ENCODE results near the gene MTHFD1. TPM values are rescaled to one million over a fixed set of nuclear protein-coding genes. Genes with fewer than 3 reads are reported as not detected.

Gene MTHFD1
- total RNA-seq, 1 donor from 2014 or later, result 47.1 TPM

GRCh38 chr14:64491637-64492036 is 103.5 kb downstream of the MTHFD1 start:
- no peak for DNase-seq
- Histone ChIP-seq H3K36me3 (peaks cover 31% of the 10 kb centered on the region), H3K4me1 (no peaks in the 10 kb centered on the region), H3K9me3 (no peaks in the 10 kb centered on the region), H3K4me3 (no peak overlapping the region), H3K27ac (no peak overlapping the region), H3K27me3 (no peaks in the 10 kb centered on the region)
- TF ChIP-seq CTCF (IDR thresholded peaks at IDR 0.05), result no peak
- intact Hi-C loops (cut with DNase I), result no loop called here
- ATAC-seq, result no peak

- no peak overlapping the region for H3K4me3 ChIP-seq
- H3K9me3 ChIP-seq, result no peaks in the 10 kb centered on the region
- no peak overlapping the region for H3K27ac ChIP-seq
- DNase-seq (no peak), ATAC-seq (no peak)
- no peaks in the 10 kb centered on the region for H3K27me3 ChIP-seq
- no peaks in the 10 kb centered on the region for H3K4me1 ChIP-seq
- TF ChIP-seq CTCF (IDR thresholded peaks at IDR 0.05), result no peak
- H3K36me3 ChIP-seq, result peaks cover 18% of the 10 kb centered on the region
- intact Hi-C loops (cut with DNase I), result no loop called here
These were observed 105.3 kb downstream of the MTHFD1 start for GRCh38 chr14:64493455-64493854.

- Histone ChIP-seq H3K27me3 (no peaks in the 10 kb centered on the region), H3K4me3 (no peak overlapping the region), H3K4me1 (peaks cover 6% of the 10 kb centered on the region), H3K9me3 (no peaks in the 10 kb centered on the region), H3K36me3 (peaks cover 12% of the 10 kb centered on the region), H3K27ac (no peak overlapping the region)
- ATAC-seq, result no peak
- DNase-seq, result no peak
- intact Hi-C loops (cut with DNase I), result no loop called here
- no peak for TF ChIP-seq CTCF (IDR thresholded peaks at IDR 0.05)
These were observed 107.1 kb downstream of the MTHFD1 start for GRCh38 chr14:64495252-64495651.

GRCh38 chr14:64496764-64497163 is 108.6 kb downstream of the MTHFD1 start:
- H3K36me3 ChIP-seq, result peaks cover 12% of the 10 kb centered on the region
- TF ChIP-seq CTCF (IDR thresholded peaks at IDR 0.05), result no peak
- no peak overlapping the region for H3K27ac ChIP-seq
- no peak for DNase-seq
- H3K27me3 ChIP-seq, result no peaks in the 10 kb centered on the region
- peaks cover 18% of the 10 kb centered on the region for H3K4me1 ChIP-seq
- H3K4me3 ChIP-seq, result no peak overlapping the region
- no peaks in the 10 kb centered on the region for H3K9me3 ChIP-seq
- ATAC-seq, result no peak
- intact Hi-C loops (cut with DNase I), result no loop called here

GRCh38 chr14:64500088-64500487 is 111.9 kb downstream of the MTHFD1 start:
- ATAC-seq (no peak), DNase-seq (no peak)
- Histone ChIP-seq H3K27ac (no peak overlapping the region), H3K36me3 (peaks cover 11% of the 10 kb centered on the region), H3K4me1 (peaks cover 27% of the 10 kb centered on the region), H3K4me3 (no peak overlapping the region), H3K27me3 (no peaks in the 10 kb centered on the region), H3K9me3 (no peaks in the 10 kb centered on the region)
- intact Hi-C loops (cut with DNase I), result no loop called here
- no peak for TF ChIP-seq CTCF (IDR thresholded peaks at IDR 0.05)
